GM21528 (cell line): Measurements from ENCODE around the gene PLCL1.
A peak's percentile ranks its signal among the peaks of the same experiment; 100 is the strongest.
"Not testable (repeated sequence)": the region's sequence is repeated elsewhere in the genome, so short reads cannot be mapped to it uniquely, and the experiment has no call there.

ENCODE experiments used
- ATAC-seq: cut with Tn5 transposase; IDR thresholded peaks from one replicate; pipeline ENCODE4 v1.9.1; 2021; ENCODE audit warnings: mild to moderate bottlenecking, moderate library complexity; ENCODE audit not compliant: unreplicated experiment, low FRiP score

Gene PLCL1

DNA sequence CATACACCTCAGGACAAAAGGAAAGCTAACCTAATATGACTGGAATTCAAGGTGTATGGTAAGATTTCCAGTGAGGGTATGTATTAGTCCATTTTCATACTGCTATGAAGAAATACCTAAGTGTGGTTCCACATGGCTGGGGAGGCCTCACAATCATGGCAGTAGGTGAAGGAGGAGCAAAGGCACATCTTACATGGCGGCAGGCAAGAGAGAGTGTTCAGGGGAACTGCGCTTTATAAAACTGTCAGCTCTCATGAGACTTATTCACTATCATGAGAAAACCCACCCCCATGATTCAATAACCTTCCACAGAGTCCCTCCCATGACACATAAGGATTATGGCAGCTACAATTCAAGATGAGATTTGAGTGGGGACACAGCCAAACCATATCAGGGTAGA lies 186.0 kb downstream of the PLCL1 start:
- no peak for ATAC-seq

- ATAC-seq = peak; percentile 87
Observed at GRCh38 chr2:197992482-197993133, 188.2 kb downstream of the PLCL1 start.

DNA sequence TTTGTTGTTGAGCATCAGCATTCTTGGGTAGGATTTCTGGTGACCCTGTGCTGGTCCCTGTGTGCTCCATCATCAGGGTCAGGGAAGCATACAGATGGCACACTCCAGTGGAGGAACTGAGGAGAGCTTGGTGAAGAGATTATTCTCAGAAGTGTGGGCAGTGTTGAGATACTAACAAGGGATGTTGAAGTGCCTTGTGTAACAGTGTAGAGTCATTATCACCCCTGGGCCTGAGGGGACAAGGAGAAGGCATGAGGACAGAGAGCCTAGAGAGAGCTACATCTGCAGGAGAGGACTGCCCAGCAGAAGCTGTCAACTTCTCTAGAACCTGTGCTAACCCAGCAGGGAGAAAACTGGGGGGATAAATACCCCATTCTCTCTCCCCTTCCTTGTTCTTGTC lies 189.0 kb downstream of the PLCL1 start:
- ATAC-seq = peak; percentile 32

- ATAC-seq = no peak
Observed at GRCh38 chr2:197993830-197994229, 189.4 kb downstream of the PLCL1 start.

DNA sequence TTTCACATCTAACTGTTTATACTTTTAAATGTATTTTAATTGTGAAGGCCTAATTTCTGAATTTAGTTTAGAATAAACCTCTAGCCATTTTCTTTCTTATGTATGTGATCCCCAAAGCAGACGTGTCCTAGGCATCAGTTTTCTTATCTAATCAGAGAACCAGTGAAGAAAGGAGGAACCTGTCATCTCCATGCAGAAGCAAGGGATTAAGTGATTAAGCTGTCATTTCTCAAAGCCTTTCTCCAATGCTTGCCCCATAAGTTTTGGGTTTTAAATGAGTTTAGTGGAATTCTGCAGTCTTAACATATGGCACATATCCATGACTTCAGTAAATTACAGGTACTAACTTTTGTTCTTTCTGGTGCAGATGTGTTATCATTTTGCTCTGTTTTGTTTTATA lies 190.4 kb downstream of the PLCL1 start:
- no peak for ATAC-seq

- ATAC-seq = no peak
Observed at GRCh38 chr2:197996583-197996982, 192.2 kb downstream of the PLCL1 start.

DNA sequence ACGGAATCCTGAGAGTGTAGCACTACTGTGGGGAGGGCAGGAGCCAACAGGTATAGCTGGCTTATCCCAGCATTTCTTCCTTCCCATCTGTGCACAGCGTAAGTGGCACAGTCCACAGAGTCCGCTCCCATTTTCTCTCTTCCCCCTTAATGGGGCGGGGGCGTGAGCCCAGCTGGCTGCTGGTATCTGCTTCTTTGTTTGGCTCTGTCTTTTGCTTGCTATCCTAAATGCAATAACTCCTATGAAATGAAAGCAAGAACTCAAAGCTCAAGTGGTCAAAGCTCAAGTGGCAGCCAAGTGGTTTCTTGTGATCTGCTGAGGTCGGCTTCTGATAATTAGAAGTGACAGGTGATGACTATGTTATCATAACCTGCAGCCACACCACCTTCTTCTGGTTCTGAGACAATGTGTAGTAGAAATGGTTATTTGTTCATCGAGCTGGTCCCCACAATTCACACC lies 192.7 kb downstream of the PLCL1 start:
- no peak for ATAC-seq

- no peak for ATAC-seq
Observed at GRCh38 chr2:197998702-197999101, 194.3 kb downstream of the PLCL1 start.

DNA sequence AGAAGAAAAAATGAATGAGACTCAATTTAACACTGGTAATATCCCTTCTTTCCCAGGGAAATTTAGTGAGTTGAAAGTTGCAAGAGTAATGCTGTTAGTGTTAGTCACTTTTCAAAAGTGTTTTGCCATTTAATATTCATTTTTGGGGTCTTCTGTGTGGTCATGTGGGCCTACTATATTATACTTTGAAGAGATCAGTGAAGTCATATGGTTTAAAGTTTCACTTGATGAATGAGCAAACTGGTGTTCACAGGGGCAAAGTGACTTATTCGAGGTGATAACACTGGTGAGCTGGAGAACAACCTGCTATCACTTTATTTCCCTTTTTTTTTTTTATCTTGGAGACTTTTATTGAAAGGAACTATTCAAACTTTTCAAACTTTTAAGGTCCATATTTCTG lies 196.0 kb downstream of the PLCL1 start:
- ATAC-seq = no peak

DNA sequence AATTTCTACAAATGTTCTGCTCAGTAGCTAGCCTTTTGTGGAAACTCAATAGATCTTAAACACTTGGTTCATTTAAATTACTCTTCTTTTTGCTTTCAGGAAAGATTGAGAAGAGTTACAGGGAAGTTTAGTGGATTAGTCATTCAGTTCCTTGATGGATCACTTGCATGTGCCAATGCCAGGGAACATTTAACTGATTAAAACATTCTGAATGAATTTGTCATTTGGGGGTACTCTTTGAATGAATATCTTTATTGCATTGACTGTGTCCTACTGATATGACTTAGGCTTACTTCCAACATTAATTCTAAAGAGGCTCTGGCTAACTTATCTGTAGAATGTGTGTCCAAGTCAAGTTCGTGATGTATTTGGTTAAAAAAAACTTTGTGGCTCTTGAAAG lies 199.8 kb downstream of the PLCL1 start:
- no peak for ATAC-seq

- ATAC-seq = peak; percentile 85
Observed at GRCh38 chr2:198004921-198005829, 200.8 kb downstream of the PLCL1 start.

- no peak for ATAC-seq
Observed at GRCh38 chr2:198006733-198007132, 202.3 kb downstream of the PLCL1 start.

DNA sequence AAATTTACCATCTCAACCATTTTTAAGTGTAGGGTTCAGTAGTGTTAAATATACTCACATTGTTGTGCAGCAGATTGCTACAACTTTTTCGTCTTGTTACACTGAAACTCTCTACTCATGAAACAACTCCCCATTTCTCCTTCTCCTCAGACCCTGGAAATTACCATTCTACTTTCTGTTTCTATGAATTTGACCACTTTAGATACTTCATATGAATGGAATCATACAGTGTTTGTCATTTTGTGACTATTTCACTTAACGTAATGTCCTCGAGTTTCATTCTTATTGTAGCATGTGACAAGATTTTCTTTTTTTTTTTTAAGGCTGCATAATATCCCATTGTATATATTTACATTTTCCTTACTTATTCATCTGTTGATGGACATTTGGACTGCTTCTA lies 203.8 kb downstream of the PLCL1 start:
- ATAC-seq = no peak

- no peak for ATAC-seq
Observed at GRCh38 chr2:198012025-198012424, 207.6 kb downstream of the PLCL1 start.

DNA sequence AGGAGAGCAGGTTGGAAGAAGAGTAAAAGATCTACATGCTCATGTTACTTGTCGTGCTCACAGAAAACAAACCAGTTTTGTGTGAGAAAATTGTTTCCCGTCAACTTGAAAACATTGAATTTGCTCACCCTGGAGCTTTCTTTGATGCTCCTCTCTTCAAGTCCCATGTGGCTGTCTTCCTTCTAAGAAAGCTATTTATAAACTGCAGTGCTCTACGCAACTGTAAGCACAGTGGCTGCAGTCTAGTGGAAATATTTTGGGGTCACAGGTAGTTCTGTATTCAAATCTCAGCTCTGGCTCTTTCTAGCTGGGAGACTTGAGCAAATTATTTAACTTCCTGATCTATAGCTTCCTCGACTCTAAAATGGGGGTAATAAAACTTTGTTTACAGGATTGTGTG lies 211.8 kb downstream of the PLCL1 start:
- no peak for ATAC-seq

- no peak for ATAC-seq
Observed at GRCh38 chr2:198017068-198017467, 212.7 kb downstream of the PLCL1 start.

DNA sequence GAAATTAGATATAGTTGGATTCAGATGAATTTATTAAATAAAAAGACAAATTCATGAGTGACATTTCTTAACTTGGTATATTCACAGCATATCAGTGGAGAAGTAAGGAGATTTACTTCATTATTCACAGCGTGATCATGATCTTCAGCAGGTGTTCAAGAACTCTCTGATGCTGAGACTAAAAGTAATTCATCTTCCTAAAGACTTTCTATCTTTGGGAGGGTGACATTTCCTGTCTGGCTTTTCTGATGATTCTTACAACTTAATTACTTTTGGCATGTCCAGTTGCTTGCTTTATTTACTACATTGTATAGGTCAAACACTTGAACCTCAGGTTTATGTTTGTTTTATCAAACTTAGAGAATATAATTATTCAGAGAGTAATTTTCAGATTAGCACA lies 224.6 kb downstream of the PLCL1 start:
- no peak for ATAC-seq

- ATAC-seq = not testable (repeated sequence)
Observed at GRCh38 chr2:198029576-198029975, 225.2 kb downstream of the PLCL1 start.

DNA sequence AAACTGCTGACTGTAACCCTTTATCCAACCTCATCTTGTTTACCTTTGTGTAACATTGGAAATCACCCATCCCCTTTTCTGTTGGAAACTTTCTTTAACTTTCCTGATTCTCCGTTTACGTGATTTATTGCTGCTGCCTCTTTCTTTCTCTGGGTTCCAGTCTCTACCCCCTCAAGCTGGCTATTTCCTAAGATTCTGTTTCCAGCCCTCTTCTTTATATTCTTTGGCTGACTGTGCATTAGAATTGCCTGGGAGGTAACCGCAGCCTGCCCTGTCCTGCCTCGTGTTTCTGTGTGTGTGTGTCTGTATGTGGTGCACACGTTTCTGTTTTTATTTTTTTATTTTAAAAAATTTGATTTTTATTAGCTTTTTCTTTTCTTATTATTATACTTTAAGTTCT lies 229.2 kb downstream of the PLCL1 start:
- ATAC-seq = no peak

DNA sequence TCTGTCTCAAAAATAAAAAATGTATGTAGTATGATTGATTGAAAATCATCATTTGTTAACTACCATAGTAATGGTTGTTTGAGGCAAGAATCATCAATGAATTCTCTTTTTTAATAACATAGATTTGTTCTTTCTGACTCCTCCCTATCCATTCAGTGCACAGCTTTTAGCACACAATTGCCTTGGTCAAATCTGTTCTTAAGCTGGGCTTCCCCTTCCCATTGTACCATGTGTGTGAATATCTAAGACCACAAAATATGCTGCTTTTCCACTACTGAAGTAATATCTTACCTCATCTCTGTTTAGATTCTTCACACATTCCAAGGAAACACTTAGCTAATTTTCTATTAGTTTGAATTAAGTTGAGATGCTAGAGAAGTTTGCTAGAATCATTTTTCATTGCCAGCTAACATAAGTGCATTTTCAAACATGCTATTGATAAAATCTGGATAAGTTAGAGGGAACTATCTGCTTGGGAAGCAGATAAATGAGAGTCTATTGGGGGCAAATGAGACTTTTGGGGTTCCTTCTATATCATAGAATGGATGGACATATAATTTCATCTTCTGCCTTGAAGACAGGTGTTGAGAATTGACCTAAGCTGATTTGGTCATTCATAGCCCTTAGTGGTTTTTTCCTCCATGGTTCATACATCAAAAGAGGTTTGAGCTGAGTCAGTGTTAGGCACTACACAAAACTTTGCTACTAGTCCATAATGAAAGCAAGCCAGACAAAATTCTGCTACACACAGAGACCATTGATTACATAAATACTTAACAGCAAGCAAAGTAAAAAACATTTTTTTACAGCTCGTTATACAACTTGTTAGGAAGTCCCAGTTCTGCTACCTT lies 231.9 kb downstream of the PLCL1 start:
- no peak for ATAC-seq

DNA sequence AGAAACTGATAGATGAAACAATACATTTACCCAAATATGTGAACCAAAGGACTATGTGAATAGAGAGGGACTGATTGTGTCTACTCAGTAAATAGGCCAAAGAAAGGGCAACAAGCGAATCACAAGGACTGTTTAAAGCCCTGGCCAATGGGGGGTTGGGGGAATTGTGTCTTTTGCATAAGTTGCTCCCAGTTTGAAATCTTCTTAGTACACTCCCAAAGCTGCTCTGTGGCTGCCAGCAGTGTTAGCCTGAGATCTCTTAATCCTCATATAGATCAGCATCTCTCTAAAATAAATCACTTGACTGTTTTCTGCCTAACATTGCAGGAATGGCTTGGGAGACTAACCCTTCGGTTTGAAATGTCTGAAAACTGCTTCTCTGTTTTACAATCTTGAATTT lies 236.4 kb downstream of the PLCL1 start:
- no peak for ATAC-seq
